ENCODE measurements around the gene TCF4.

DNA sequence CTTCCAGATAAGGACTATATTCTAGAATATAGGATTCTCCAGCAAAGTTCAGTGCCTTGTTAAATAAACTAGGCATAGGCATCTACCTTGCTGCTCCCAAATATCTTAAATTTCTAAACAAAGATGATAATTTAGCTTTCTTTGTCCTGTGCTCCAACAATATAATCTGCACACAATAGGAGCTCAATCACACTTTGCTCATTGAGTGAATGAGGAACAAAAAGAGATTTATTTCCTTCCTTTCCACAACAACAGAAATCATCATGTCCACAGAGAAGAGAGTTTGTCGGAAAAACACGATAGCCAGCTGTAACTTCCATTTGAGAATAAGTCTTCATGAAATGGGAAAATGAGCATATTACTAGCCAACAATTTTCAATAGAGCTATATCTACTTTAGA lies 256.7 kb downstream of the TCF4 start:
- TF ChIP-seq JUN (IDR thresholded peaks at IDR 0.05; ENCODE audit: borderline replicate concordance, insufficient read depth, insufficient read length, low read depth) (no peak), POLR2AphosphoS5 (IDR thresholded peaks at IDR 0.05; ENCODE audit: insufficient read depth, low read depth, low read length) (no peak), EZH2 (IDR thresholded peaks at IDR 0.05; ENCODE audit: borderline replicate concordance, low read depth, low read length, severe bottlenecking) (no peak), POLR2A (IDR thresholded peaks at IDR 0.05; ENCODE audit: low read depth, low read length) (no peak), FOS (IDR thresholded peaks at IDR 0.05; ENCODE audit: borderline replicate concordance, insufficient read depth, low read length) (no peak), MYC (IDR thresholded peaks at IDR 0.05; ENCODE audit: low read depth, low read length) (no peak)
- TF ChIP-seq, protein P1, sequence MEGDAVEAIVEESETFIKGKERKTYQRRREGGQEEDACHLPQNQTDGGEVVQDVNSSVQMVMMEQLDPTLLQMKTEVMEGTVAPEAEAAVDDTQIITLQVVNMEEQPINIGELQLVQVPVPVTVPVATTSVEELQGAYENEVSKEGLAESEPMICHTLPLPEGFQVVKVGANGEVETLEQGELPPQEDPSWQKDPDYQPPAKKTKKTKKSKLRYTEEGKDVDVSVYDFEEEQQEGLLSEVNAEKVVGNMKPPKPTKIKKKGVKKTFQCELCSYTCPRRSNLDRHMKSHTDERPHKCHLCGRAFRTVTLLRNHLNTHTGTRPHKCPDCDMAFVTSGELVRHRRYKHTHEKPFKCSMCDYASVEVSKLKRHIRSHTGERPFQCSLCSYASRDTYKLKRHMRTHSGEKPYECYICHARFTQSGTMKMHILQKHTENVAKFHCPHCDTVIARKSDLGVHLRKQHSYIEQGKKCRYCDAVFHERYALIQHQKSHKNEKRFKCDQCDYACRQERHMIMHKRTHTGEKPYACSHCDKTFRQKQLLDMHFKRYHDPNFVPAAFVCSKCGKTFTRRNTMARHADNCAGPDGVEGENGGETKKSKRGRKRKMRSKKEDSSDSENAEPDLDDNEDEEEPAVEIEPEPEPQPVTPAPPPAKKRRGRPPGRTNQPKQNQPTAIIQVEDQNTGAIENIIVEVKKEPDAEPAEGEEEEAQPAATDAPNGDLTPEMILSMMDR (IDR thresholded peaks at IDR 0.05; ENCODE audit: extremely low read depth in 1 of 2, insufficient read depth in 1 of 2, low read depth in 1 of 2, low read length in 2 of 2): no peak
- TF ChIP-seq, protein P2, sequence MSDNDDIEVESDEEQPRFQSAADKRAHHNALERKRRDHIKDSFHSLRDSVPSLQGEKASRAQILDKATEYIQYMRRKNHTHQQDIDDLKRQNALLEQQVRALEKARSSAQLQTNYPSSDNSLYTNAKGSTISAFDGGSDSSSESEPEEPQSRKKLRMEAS (IDR thresholded peaks at IDR 0.05; ENCODE audit: insufficient read depth, insufficient read length): no peak
